ENCODE data around the gene HLA-DOA.

HLA-DOA gene

DNA sequence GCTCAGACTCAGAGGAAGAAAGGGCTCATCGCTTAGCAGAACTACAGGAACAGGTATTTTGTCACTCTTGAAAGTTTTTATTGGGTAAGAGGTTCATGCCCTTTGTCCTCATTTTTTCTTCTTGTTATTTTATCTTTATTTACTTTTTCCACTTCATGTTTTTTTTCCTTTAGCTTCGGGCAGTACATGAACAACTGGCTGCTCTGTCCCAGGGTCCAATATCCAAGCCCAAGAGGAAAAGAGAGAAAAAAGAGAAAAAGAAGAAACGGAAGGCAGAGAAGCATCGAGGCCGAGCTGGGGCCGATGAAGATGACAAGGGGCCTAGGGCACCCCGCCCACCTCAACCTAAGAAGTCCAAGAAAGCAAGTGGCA, 31.5 kb downstream of the HLA-DOA start:
- no peak for DNase-seq (ENCODE audit: low spot score)

- DNase-seq (ENCODE audit: low spot score) = no peak
These were observed 32.0 kb downstream of the HLA-DOA start for GRCh38 chr6:32977272-32977952.

GRCh38 chr6:32976334-32977069, 32.9 kb downstream of the HLA-DOA start:
- DNase-seq (ENCODE audit: low spot score) = no peak

DNA sequence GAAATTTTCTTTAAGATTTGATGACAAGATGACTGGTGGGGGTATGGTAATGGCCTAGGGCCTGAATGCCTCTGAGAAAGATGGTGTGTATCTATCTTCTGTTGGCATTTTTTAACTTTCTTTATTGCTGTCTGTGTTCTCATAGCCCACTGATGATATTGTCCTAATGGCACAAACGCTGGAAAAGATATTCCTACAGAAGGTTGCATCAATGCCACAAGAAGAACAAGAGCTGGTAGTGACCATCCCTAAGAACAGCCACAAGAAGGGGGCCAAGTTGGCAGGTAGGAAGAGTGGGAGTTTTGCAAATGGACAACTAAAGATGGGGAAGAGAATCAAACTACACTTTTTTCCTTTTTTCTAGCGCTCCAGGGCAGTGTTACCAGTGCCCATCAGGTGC, 33.5 kb downstream of the HLA-DOA start:
- DNase-seq (ENCODE audit: low spot score) = no peak

GRCh38 chr6:32974541-32975308, 34.7 kb downstream of the HLA-DOA start:
- no peak for DNase-seq (ENCODE audit: low spot score)

GRCh38 chr6:32974016-32974333, 35.4 kb downstream of the HLA-DOA start:
- DNase-seq (ENCODE audit: low spot score) = no peak

DNA sequence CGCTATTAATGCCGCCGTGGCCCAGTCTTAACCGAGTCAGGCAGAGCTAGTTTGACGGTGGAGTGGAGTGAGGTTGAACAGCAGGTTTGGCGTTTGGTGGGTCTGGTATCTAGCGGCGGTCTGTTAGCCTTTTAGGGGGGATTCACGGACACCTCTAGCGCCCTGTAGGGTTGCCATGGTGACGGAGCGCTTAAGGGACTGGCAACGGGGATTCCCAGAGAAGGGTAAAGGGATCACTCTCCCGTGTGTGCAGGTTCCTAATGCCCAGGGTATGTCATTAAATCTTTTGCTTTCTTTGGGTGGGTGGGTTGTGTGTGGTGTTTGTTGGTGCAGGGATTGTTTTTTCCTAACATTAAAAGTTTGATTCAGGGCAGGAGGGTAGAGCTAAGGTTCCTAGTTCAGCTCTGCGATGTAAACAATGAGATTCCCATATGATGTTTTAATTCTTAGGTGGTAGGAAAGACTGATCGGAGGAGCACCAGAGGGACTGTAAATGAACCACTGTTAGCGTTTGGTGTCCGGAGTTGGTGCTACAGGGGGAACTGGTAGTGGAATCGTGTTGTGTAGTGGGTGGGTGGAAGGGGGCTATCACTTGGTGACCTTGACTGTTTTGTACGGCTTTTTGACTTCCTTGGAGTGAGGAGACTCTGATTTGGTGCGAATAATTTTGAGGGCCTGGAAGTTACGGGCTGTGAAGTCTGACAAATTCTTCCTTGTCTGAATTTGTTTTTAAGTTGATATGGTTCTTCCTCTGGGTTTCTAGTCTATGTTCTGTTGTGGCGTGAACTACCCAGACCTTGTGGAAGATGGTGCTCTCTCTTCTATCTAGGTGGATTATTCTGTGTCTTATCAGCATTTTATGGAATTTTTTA, 36.0 kb downstream of the HLA-DOA start:
- DNase-seq (ENCODE audit: low spot score) = no peak

DNA sequence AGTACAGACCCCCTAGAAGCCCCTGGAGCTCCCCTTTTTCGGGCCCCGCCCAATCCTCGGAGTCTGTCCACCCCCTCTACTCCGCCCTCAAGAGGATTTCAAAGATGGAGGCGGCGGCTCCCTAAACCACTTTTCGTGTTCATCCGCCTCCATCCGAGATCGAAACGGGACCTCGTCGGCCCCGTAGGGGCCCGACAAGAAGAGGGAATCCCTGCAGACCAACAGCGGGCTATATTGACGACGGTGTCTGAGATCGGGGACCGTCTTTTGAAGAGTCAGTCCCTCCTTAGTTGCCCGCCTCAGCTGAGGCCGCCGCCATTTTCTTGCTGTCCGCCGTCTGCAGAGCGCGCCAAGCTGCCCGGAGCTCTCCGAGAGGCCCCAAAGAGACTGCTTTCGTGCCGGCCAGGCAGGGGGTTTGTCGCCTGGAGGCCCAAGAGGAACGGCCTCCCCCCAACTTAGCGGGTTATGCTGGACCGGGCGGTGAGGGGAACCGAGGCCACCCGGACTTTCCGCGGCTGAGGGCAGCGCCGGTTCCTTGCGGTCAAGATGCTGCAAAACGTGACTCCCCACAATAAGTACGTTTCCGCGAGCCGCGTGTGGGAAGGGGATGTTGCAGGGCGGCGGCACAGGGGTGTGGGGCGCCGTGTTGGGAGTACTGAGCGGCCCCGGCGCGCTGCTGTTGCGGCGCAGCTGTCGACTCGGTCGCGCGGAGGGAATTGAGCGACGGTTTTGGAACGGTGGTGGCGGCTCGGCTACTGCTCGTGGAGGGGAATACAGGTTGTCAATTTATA, 36.8 kb downstream of the HLA-DOA start:
- DNase-seq (ENCODE audit: low spot score) = no peak

GRCh38 chr6:32971581-32972352, 37.6 kb downstream of the HLA-DOA start:
- peak; percentile 44 for DNase-seq (ENCODE audit: low spot score)

DNA sequence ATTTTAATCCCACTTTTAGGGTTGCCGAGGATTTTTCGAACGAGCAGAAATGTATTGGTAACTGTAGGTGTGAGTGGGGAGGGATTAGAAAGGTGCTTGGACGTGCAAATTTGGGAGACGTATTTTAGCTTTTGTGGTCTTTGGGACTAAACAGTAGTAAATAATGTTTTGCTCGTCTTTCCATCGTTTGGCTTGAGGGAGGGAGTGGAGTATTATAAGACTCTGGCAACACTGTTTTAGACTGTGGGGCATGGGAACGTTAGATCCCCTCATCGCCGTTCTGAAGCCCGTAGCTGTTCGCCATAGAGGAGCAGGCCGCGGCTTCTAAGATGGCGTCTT, 38.2 kb downstream of the HLA-DOA start:
- no peak for DNase-seq (ENCODE audit: low spot score)

DNA sequence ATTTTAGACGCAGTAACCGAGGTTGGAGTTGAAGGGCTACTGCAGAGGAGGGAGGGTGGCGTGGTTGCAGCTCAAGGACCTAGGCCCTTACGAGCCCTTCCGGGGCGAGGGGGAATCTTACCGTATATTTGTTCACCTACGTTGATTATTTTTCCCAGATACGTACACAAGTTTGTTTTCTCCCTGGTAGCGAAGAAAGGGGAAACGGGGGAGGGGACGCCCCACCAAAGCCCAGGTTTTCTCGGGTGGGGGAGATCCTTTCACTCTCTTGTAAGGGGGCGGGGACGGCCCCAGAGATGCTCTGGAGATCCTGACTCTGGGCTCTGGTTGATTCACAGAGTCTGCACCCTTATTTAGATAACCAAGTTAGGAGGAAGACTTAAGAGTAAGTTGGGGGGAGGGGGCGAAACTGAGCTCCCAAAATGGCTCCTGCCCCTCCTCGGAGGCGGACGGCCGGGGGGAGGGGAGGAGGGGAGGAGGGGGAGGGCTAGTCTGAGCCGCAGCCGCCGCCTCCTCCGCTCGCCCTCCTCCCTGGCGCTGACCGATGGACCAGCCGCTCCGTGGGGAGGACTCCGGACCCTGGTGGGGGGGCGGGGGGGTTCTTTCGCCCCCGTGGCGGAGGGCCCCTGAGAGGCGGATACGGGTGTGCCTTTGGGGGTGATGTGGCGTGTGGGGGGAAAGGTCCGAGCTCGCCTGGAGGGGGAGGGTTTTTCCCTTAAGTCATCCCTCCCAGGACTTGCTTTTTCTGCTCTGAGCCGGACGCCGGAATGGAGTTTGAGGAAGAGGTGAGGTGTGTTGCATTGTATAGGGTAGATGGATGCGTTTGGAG, 38.8 kb downstream of the HLA-DOA start:
- DNase-seq (ENCODE audit: low spot score) = peak; percentile 50

DNA sequence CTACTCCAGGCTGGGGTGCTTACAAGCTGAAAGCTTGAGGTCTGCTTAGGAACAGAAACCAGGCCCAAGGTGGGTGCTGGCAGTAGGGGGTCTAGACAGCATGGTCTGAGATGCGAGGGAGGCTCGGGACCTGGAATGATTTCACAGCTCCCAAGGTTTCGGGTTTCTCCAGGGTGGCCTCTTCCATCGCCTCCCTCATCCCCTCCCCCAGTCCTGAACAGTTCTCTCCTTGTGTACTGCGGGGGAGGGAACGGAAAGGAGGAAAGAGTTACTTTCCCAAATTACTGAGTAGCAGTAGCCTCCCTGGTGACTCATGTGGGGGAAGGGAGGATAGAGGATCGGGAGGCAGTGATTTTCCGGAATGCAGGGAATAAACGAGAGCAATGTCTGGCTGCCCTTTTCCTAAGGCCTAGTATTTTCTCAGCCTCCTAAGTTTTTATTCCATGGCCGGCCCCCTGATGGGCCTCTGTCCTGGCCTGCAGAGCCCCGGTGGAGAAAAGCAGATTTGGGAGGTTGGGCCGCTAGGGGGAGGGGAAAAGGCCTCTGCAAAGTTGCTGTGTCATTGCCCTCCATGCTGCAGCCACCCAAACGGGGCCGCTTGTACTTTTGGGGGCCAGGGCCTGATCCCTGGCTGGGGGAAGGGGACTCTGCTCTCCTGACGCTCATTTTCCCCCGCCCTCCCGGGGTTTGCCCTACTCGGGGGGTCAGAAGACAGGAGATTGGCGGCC, 39.5 kb downstream of the HLA-DOA start:
- peak; percentile 32 for DNase-seq (ENCODE audit: low spot score)

DNA sequence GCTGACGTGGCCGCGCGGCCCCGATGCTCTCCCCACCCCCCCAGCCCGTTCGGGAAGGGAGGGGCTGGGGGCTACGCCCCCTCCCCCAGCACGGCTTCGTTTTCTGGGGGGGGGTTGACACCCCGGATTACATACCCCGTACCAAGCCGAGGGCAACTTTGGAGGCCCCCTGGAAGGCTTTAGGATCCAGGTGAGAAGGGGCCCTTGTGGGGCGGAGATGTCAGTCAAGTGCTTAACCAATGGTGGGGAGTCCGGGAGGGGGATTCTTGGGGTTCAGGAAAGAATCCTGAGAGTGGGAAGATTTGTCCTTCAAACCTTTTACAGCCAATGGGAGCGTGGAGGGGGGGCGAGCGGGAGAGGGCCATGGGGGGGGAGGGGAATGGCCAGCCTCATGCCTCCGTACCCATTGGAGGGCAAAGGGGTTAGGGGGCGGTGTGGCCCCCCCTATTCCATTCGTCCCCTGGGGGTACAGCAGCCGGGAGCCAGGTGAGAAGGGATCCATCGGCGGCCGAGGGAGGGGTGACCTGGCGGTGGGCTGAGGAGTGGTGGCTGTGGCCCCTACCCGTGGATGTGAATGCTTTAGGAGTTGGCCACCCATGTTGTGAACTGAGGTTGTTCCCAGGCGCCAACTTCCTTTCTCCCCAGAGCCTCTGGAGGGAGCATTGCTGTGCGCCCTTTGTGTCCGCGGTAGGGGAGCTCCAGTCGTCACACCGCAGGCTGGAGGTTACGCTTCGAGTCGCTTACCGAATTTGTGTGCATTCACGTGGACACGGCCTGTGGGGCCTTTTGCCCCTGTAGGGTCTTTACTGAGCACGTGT, 40.3 kb downstream of the HLA-DOA start:
- DNase-seq (ENCODE audit: low spot score) = peak; percentile 56

DNA sequence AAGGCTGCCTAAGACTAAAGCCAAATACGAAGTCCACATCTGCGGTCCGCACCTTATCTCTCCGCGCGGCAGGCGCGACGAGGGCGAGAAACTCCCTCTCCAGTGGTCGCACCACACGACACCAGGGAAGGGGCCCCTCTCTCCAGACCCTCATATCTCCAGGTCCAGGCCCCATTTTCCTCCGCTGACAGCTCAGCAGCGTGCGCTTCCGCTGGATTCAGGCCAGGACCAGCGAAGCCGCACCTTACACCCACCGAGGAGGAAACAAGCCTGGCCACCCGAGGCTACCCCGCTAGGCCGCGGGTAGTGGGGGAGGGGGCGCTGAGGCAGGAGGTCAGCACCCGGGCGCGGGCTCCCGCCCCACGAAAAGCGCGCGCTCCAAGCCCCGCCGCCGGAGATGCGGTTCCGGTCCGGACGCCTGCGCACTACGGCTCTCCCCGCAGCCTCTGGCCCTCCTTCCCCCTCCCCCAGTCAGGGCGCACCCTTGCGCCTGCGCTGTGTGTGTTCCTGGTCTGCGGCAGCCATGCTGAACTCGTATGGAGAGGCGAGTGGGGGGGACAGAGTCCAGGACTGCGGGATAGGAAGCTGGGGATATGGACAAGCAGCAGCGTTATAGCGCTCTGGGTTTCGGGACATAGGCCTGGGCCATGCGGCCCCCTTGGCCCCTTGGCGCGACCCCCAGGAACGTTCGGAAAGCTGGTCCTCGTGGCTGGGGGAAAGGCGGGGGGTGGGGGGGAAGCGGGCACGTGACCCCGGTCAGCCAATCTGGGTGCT, 41.1 kb downstream of the HLA-DOA start, which contains the start of gene BRD2:
Gene BRD2, plus strand, starts transcription at position 502 of the 774 bp plus-strand sequence. CDS start 4,305 bp downstream, outside the sequence.
- peak; percentile 58 for DNase-seq (ENCODE audit: low spot score)

- no peak for DNase-seq (ENCODE audit: low spot score)
These were observed 42.0 kb downstream of the HLA-DOA start for GRCh38 chr6:32967151-32968091.

DNA sequence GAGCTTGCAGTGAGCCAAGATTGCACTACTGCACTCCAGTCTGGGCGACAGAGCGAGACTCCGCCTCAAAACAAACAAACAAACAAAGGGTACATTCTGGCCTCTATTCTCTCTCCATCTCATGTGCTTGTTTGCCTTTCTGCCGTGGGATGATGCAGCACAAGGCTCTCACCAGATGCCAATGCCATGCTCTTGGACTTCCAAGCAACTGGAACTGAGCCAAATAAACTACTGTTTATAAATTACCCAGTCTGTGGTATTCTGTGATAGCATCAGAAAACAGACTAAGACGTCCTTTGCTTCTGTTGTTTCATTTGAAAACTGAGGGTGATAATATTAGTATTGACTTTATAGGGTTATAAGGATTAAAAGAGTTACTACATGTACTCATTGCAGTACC, 44.6 kb downstream of the HLA-DOA start:
- no peak for DNase-seq (ENCODE audit: low spot score)

Data from HuH-7.5 (cell line).